ENCODE results near the gene SLC7A6OS.

SLC7A6OS gene

GRCh38 chr16:68279726-68280558 lies 30.8 kb downstream of the SLC7A6OS start:
- DNase-seq (ENCODE audit: low read depth in 2 of 2), result no peak

GRCh38 chr16:68276223-68276622 lies 34.5 kb downstream of the SLC7A6OS start:
- no peak for DNase-seq (ENCODE audit: low read depth in 2 of 2)

GRCh38 chr16:68275611-68276191 lies 35.0 kb downstream of the SLC7A6OS start:
- DNase-seq (ENCODE audit: low read depth in 2 of 2), result no peak

GRCh38 chr16:68274441-68274840 lies 36.3 kb downstream of the SLC7A6OS start:
- DNase-seq (ENCODE audit: low read depth in 2 of 2), result no peak

- DNase-seq (ENCODE audit: low read depth in 2 of 2), result no peak
Observed at GRCh38 chr16:68273896-68274295, 36.9 kb downstream of the SLC7A6OS start.

- DNase-seq (ENCODE audit: low read depth in 2 of 2), result no peak
Observed at GRCh38 chr16:68273459-68273858, 37.3 kb downstream of the SLC7A6OS start.

- no peak for DNase-seq (ENCODE audit: low read depth in 2 of 2)
Observed at GRCh38 chr16:68272507-68273209, 38.1 kb downstream of the SLC7A6OS start.

GRCh38 chr16:68270353-68270752 lies 40.4 kb downstream of the SLC7A6OS start:
- DNase-seq (ENCODE audit: low read depth in 2 of 2), result no peak

GRCh38 chr16:68269793-68270192 lies 41.0 kb downstream of the SLC7A6OS start:
- DNase-seq (ENCODE audit: low read depth in 2 of 2), result no peak

GRCh38 chr16:68267612-68268405 lies 42.9 kb downstream of the SLC7A6OS start:
- DNase-seq (ENCODE audit: low read depth in 2 of 2), result no peak

- DNase-seq (ENCODE audit: low read depth in 2 of 2), result peak in 1 of 2 experiments; percentile 45
Observed at GRCh38 chr16:68265078-68265920, 45.4 kb downstream of the SLC7A6OS start.

- peak; percentile 73 to 83 for DNase-seq (ENCODE audit: low read depth in 2 of 2)
Observed at GRCh38 chr16:68264128-68265077, 46.3 kb downstream of the SLC7A6OS start, which contains the start of gene SLC7A6. Gene SLC7A6, plus strand, starts transcription at chr16:68264526. Its CDS starts 10,201 bp downstream, at chr16:68274727.

- no peak for DNase-seq (ENCODE audit: low read depth in 2 of 2)
Observed at GRCh38 chr16:68263559-68264127, 47.1 kb downstream of the SLC7A6OS start.

GRCh38 chr16:68259007-68259825 lies 51.5 kb downstream of the SLC7A6OS start:
- DNase-seq (ENCODE audit: low read depth in 2 of 2), result no peak

GRCh38 chr16:68257906-68258800 lies 52.6 kb downstream of the SLC7A6OS start:
- DNase-seq (ENCODE audit: low read depth in 2 of 2), result no peak

- DNase-seq (ENCODE audit: low read depth in 2 of 2), result no peak
Observed at GRCh38 chr16:68257251-68257905, 53.4 kb downstream of the SLC7A6OS start.

GRCh38 chr16:68255712-68256111 lies 55.0 kb downstream of the SLC7A6OS start:
- no peak for DNase-seq (ENCODE audit: low read depth in 2 of 2)
